Measurements from ENCODE around the gene EPOP.

The EPOP gene

GRCh38 chr17:38660097-38661025 lies 14.4 kb downstream of the EPOP start:
- no peak overlapping the region for H3K27ac ChIP-seq
- TF ChIP-seq CTCF (conservative IDR thresholded peaks at IDR 0.05): no peak
- no peak for TF ChIP-seq ZFX (IDR thresholded peaks at IDR 0.05)

GRCh38 chr17:38659415-38659814 lies 15.3 kb downstream of the EPOP start:
- no peak for TF ChIP-seq CTCF (conservative IDR thresholded peaks at IDR 0.05)
- no peak for TF ChIP-seq ZFX (IDR thresholded peaks at IDR 0.05)
- H3K27ac ChIP-seq: no peak overlapping the region

GRCh38 chr17:38658741-38659345 lies 15.9 kb downstream of the EPOP start:
- H3K27ac ChIP-seq: no peak overlapping the region
- TF ChIP-seq CTCF (conservative IDR thresholded peaks at IDR 0.05) (no peak), ZFX (IDR thresholded peaks at IDR 0.05) (no peak)

- TF ChIP-seq ZFX (IDR thresholded peaks at IDR 0.05) (no peak), CTCF (conservative IDR thresholded peaks at IDR 0.05) (no peak)
- no peak overlapping the region for H3K27ac ChIP-seq
Measured at GRCh38 chr17:38657824-38658740, 16.7 kb downstream of the EPOP start.

- TF ChIP-seq CTCF (conservative IDR thresholded peaks at IDR 0.05) (no peak), ZFX (IDR thresholded peaks at IDR 0.05) (no peak)
- H3K27ac ChIP-seq: no peak overlapping the region
Measured at GRCh38 chr17:38656959-38657823, 17.6 kb downstream of the EPOP start.

GRCh38 chr17:38654411-38655398 lies 20.1 kb downstream of the EPOP start:
- H3K27ac ChIP-seq: no peak overlapping the region
- TF ChIP-seq ZFX (IDR thresholded peaks at IDR 0.05) (no peak), CTCF (conservative IDR thresholded peaks at IDR 0.05) (no peak)
